ENCODE results near the gene CDK15. TPM values are rescaled to one million over a fixed set of nuclear protein-coding genes. Genes with fewer than 3 reads are reported as not detected.

CDK15 gene
- total and polyA plus RNA-seq, 5 donors from 2014 or later = not detected

DNA sequence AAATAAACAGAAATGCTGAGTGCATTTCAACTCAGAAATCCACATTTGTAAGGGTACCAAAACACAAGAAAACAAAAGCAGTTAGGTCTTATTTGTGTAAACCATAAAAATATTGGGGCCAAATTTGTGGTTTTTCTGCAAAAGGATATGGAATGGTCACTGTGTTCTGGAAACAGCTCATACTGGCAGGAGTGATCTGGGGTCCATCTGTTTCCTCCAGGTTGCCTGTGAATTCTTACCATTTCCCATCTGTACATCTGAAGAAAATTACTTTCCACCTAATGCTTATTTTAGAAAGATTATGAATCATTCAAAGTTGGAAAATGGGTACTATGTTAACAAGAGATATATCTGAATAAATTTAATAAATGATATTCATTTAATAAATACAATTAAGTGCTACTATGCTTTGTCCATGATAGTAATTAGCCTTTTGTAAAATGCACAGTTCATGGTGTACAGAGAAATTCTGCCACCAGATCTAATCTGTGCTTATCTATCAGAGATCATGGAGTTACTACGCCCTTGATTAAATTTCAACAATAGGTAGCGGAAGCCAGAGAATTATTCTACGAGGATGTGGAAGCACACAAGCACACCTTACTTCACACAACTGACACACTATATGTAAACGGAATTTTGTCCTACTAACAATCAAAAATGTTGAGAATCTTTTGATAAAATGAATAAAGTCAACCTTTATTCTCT lies 36.5 kb upstream of the CDK15 start:
- H3K27ac Mint-ChIP-seq = no peak overlapping the region
- peaks cover under 1 to 7% (median 5%) of the 10 kb centered on the region in 4 donors for H3K4me1 Mint-ChIP-seq
- no peak for DNase-seq
- ATAC-seq (ENCODE audit: low read depth in 2 of 2) = no peak
- no peaks in the 10 kb centered on the region for H3K9me3 Mint-ChIP-seq
- H3K4me3 ChIP-seq (ENCODE audit: low read depth, low read length) = no peak overlapping the region
- peaks cover 33% of the 10 kb centered on the region for H3K36me3 Mint-ChIP-seq
- H3K27me3 ChIP-seq (ENCODE audit: control insufficient read depth, insufficient read depth, low read length) = no peaks in the 10 kb centered on the region
- no peaks in the 10 kb centered on the region for H3K9me3 ChIP-seq (ENCODE audit: control insufficient read depth in 2 of 2, low read length in 2 of 2)
- H3K4me3 Mint-ChIP-seq = no peak overlapping the region
- H3K27ac ChIP-seq (ENCODE audit: insufficient read depth, low read length, poor library complexity, severe bottlenecking) = no peak overlapping the region
- H3K4me1 ChIP-seq (ENCODE audit: control insufficient read depth, insufficient read depth, low read length, poor library complexity, severe bottlenecking) = no peaks in the 10 kb centered on the region
- H3K27me3 Mint-ChIP-seq = no peaks in the 10 kb centered on the region
- no peaks in the 10 kb centered on the region for H3K36me3 ChIP-seq (ENCODE audit: control insufficient read depth, insufficient read depth, low read length)

DNA sequence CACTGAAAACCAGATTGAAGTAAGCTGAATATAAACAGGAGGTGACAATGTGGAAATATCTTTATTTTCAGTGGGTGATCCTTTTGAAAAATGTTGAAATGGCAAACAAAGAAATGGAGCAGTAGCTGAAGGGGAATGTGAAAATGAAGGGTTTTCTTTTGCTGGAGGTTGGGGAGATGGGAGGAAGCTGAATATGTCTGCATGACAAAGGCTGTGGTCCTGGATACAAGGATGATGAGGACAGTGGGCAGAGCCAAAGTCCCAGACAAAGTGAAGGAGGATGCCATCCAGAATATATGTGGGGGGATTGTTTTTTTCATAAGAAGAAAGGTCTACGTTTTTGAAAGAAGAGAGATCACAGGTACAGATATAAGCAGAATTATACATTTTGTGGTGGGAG lies 32.3 kb upstream of the CDK15 start:
- H3K27me3 Mint-ChIP-seq = peaks cover 5% of the 10 kb centered on the region
- H3K27ac Mint-ChIP-seq = peak overlapping the region in 1 of 3 donors; percentile 1
- H3K4me1 Mint-ChIP-seq = peaks cover 6 to 23% (median 11%) of the 10 kb centered on the region in 4 donors
- H3K36me3 Mint-ChIP-seq = peaks cover 12% of the 10 kb centered on the region
- no peaks in the 10 kb centered on the region for H3K27me3 ChIP-seq (ENCODE audit: control insufficient read depth, insufficient read depth, low read length)
- no peak for DNase-seq
- H3K4me1 ChIP-seq (ENCODE audit: control insufficient read depth, insufficient read depth, low read length, poor library complexity, severe bottlenecking) = no peaks in the 10 kb centered on the region
- no peak overlapping the region for H3K4me3 ChIP-seq (ENCODE audit: low read depth, low read length)
- H3K9me3 Mint-ChIP-seq = no peaks in the 10 kb centered on the region
- H3K36me3 ChIP-seq (ENCODE audit: control insufficient read depth, insufficient read depth, low read length) = no peaks in the 10 kb centered on the region
- no peak overlapping the region for H3K27ac ChIP-seq (ENCODE audit: insufficient read depth, low read length, poor library complexity, severe bottlenecking)
- no peak overlapping the region for H3K4me3 Mint-ChIP-seq
- H3K9me3 ChIP-seq (ENCODE audit: control insufficient read depth in 2 of 2, low read length in 2 of 2) = no peaks in the 10 kb centered on the region
- ATAC-seq (ENCODE audit: low read depth in 2 of 2) = no peak

DNA sequence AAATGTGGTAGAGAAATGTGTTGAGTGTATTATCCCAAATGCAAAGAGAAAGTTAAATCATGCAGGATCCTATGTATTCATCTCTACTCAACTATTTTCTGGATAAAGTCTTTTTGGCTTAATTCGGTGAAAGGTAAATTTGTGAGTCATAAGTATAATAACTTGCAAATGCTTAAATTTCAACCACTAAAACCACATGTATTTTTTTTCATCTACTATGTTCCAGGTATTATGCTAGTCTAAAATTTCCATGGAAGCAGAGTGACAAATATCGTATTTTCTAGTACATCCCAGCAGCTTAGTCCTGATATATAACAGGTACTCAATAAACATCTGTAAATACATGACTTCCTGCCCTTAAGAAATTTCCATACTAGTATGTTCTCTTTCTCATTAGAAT lies 31.8 kb upstream of the CDK15 start:
- H3K27me3 Mint-ChIP-seq = peaks cover 5% of the 10 kb centered on the region
- no peaks in the 10 kb centered on the region for H3K36me3 ChIP-seq (ENCODE audit: control insufficient read depth, insufficient read depth, low read length)
- ATAC-seq (ENCODE audit: low read depth in 2 of 2) (no peak), DNase-seq (no peak)
- H3K4me3 Mint-ChIP-seq = no peak overlapping the region
- no peaks in the 10 kb centered on the region for H3K9me3 ChIP-seq (ENCODE audit: control insufficient read depth in 2 of 2, low read length in 2 of 2)
- H3K27me3 ChIP-seq (ENCODE audit: control insufficient read depth, insufficient read depth, low read length) = no peaks in the 10 kb centered on the region
- H3K4me1 Mint-ChIP-seq = peaks cover 6 to 23% (median 12%) of the 10 kb centered on the region in 4 donors
- H3K27ac ChIP-seq (ENCODE audit: insufficient read depth, low read length, poor library complexity, severe bottlenecking) = no peak overlapping the region
- no peaks in the 10 kb centered on the region for H3K9me3 Mint-ChIP-seq
- no peak overlapping the region for H3K4me3 ChIP-seq (ENCODE audit: low read depth, low read length)
- H3K36me3 Mint-ChIP-seq = peaks cover 12% of the 10 kb centered on the region
- H3K27ac Mint-ChIP-seq = no peak overlapping the region
- no peaks in the 10 kb centered on the region for H3K4me1 ChIP-seq (ENCODE audit: control insufficient read depth, insufficient read depth, low read length, poor library complexity, severe bottlenecking)

DNA sequence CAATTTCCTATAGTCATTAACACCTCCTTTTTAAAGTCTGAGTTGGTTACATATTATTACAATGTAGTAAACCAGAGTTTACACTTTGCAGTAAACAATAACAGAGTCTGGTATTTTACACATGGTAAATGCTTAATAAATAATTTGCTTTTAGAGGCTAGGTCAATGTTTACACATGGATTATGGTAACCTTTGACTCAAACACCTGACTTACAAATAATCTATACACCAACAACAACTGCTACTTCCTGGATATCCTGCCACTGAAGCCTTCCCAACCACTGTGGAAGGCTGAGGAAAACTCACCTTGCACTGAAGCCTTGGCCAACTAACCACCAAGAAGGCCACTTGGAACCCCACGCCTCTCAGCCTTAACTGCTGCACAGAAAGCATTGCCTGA lies 31.0 kb upstream of the CDK15 start:
- Mint-ChIP-seq H3K4me1 (peaks cover 6 to 30% (median 19%) of the 10 kb centered on the region in 4 donors), H3K27ac (no peak overlapping the region), H3K9me3 (no peaks in the 10 kb centered on the region), H3K36me3 (peaks cover 12% of the 10 kb centered on the region), H3K4me3 (no peak overlapping the region), H3K27me3 (peaks cover 5% of the 10 kb centered on the region)
- Histone ChIP-seq H3K4me3 (ENCODE audit: low read depth, low read length) (no peak overlapping the region), H3K9me3 (ENCODE audit: control insufficient read depth in 2 of 2, low read length in 2 of 2) (no peaks in the 10 kb centered on the region), H3K27ac (ENCODE audit: insufficient read depth, low read length, poor library complexity, severe bottlenecking) (no peak overlapping the region), H3K4me1 (ENCODE audit: control insufficient read depth, insufficient read depth, low read length, poor library complexity, severe bottlenecking) (peaks cover 6% of the 10 kb centered on the region), H3K27me3 (ENCODE audit: control insufficient read depth, insufficient read depth, low read length) (no peaks in the 10 kb centered on the region), H3K36me3 (ENCODE audit: control insufficient read depth, insufficient read depth, low read length) (no peaks in the 10 kb centered on the region)
- no peak for ATAC-seq (ENCODE audit: low read depth in 2 of 2)
- DNase-seq = no peak

DNA sequence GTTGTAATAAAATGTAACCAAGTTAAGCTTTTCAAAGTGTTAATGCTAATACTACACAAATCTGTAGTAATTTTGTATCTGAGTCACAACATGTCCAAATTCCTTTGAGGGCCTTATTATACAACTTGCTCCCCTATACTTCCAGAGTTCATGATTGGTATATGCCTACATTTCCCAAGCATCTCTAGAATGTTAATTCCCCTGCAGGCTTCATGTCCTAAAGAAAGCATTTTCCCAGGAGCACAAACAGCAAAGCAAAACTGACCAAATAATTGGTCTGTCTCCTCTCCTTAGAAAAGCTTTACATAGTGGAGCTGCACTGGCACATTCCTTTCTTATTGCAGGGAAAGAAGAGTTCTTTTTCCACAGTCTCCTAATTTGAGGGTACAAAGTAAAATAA lies 29.3 kb upstream of the CDK15 start:
- H3K27me3 Mint-ChIP-seq = peaks cover 18% of the 10 kb centered on the region
- peaks cover 6 to 40% (median 28%) of the 10 kb centered on the region in 4 donors for H3K4me1 Mint-ChIP-seq
- Histone ChIP-seq H3K9me3 (ENCODE audit: control insufficient read depth in 2 of 2, low read length in 2 of 2) (no peaks in the 10 kb centered on the region), H3K27me3 (ENCODE audit: control insufficient read depth, insufficient read depth, low read length) (peaks cover 3% of the 10 kb centered on the region), H3K4me1 (ENCODE audit: control insufficient read depth, insufficient read depth, low read length, poor library complexity, severe bottlenecking) (peaks cover 16% of the 10 kb centered on the region), H3K36me3 (ENCODE audit: control insufficient read depth, insufficient read depth, low read length) (no peaks in the 10 kb centered on the region), H3K27ac (ENCODE audit: insufficient read depth, low read length, poor library complexity, severe bottlenecking) (no peak overlapping the region), H3K4me3 (ENCODE audit: low read depth, low read length) (no peak overlapping the region)
- no peak overlapping the region for H3K4me3 Mint-ChIP-seq
- H3K9me3 Mint-ChIP-seq = no peaks in the 10 kb centered on the region
- ATAC-seq (ENCODE audit: low read depth in 2 of 2) = no peak
- H3K36me3 Mint-ChIP-seq = peaks cover 9% of the 10 kb centered on the region
- DNase-seq = no peak
- H3K27ac Mint-ChIP-seq = peak overlapping the region in 1 of 3 donors; percentile 40

DNA sequence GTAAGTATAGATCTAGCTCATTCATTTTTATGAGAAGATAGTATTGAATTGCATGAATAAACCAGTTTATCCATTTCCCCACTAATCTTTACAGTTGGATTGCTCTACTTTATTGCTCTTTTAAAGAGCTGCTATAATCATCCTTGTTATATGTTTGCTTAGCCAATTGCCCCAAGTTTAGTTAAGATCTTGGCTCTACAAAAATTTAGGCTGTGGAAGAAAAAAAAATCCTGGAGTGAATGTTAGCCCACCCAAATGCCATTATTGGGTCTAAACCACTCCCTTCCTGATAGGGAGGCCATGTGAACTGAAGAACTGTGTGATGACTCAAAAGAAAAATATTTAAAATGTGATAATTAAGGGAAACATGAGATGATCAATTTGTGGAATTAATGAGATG lies 28.5 kb upstream of the CDK15 start:
- H3K4me1 Mint-ChIP-seq = peaks cover 6 to 40% (median 28%) of the 10 kb centered on the region in 4 donors
- H3K4me3 ChIP-seq (ENCODE audit: low read depth, low read length) = no peak overlapping the region
- peaks cover 25% of the 10 kb centered on the region for H3K27me3 Mint-ChIP-seq
- no peaks in the 10 kb centered on the region for H3K9me3 Mint-ChIP-seq
- peaks cover 9% of the 10 kb centered on the region for H3K36me3 Mint-ChIP-seq
- H3K9me3 ChIP-seq (ENCODE audit: control insufficient read depth in 2 of 2, low read length in 2 of 2) = no peaks in the 10 kb centered on the region
- peaks cover 3% of the 10 kb centered on the region for H3K27me3 ChIP-seq (ENCODE audit: control insufficient read depth, insufficient read depth, low read length)
- H3K27ac Mint-ChIP-seq = no peak overlapping the region
- H3K4me3 Mint-ChIP-seq = peak overlapping the region in 1 of 4 donors; percentile 44
- no peak for DNase-seq
- H3K36me3 ChIP-seq (ENCODE audit: control insufficient read depth, insufficient read depth, low read length) = no peaks in the 10 kb centered on the region
- ATAC-seq (ENCODE audit: low read depth in 2 of 2) = no peak
- H3K27ac ChIP-seq (ENCODE audit: insufficient read depth, low read length, poor library complexity, severe bottlenecking) = no peak overlapping the region
- peaks cover 16% of the 10 kb centered on the region for H3K4me1 ChIP-seq (ENCODE audit: control insufficient read depth, insufficient read depth, low read length, poor library complexity, severe bottlenecking)

DNA sequence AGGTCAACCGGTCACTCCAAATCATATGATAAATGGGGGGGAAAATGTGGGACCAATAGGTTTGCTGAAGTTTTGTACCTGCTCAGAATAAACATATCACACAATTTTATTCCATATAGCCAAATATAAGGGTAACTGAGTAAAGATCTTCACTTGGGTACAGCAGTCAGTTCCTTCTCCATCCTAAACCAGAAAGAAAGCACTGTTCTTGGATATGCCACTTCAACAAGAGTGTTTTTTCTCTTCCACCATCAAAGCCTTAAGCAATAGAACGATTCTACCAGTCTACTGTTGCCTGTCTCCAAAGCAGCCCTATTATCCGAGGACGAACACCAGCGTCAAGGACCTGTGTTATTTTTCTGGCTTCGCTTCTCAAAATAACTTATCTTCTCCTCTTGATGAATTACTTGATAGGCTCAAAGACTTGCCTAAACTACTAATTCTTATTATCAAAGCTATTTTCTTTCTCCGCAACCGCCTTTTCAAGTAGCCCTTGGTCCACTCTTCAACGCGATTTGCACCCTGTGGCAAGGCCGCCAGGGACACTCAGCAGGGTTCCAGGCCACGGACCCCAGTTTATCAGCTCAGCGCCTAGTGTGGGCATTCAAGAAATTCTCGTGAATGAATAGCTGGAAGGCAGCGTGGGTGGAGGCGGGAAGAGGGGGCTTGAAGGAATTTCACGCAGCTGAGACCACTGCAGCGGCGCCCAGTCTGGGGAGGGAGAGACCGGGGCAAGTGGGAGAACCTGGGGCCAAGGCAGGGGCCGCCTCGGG lies 26.2 kb upstream of the CDK15 start:
- Histone ChIP-seq H3K27ac (ENCODE audit: insufficient read depth, low read length, poor library complexity, severe bottlenecking) (peak overlapping the region; percentile 86), H3K9me3 (ENCODE audit: control insufficient read depth in 2 of 2, low read length in 2 of 2) (no peaks in the 10 kb centered on the region), H3K27me3 (ENCODE audit: control insufficient read depth, insufficient read depth, low read length) (peaks cover 9% of the 10 kb centered on the region), H3K4me1 (ENCODE audit: control insufficient read depth, insufficient read depth, low read length, poor library complexity, severe bottlenecking) (peaks cover 16% of the 10 kb centered on the region), H3K36me3 (ENCODE audit: control insufficient read depth, insufficient read depth, low read length) (no peaks in the 10 kb centered on the region), H3K4me3 (ENCODE audit: low read depth, low read length) (peak overlapping the region; percentile 95)
- Mint-ChIP-seq H3K4me3 (peak overlapping the region; percentile 89 to 99 (median 92)), H3K4me1 (peaks cover 0 to 37% (median 24%) of the 10 kb centered on the region in 4 donors), H3K36me3 (no peaks in the 10 kb centered on the region), H3K27me3 (peaks cover 38% of the 10 kb centered on the region), H3K27ac (peak overlapping the region; percentile 76 to 95 (median 83)), H3K9me3 (no peaks in the 10 kb centered on the region)
- no peak for ATAC-seq (ENCODE audit: low read depth in 2 of 2)
- DNase-seq = peak in 1 of 3 donors; percentile 2
